Prostate gland (tissue), 2 donors: ENCODE results near the gene FTCD. TPM values are rescaled to one million over a fixed set of nuclear protein-coding genes. Genes with fewer than 3 reads are reported as not detected.
A peak's percentile ranks its signal among the peaks of the same experiment; 100 is the strongest.

ENCODE experiments used
- DNase-seq: peaks from one replicate; pipeline ENCODE4 v3.0.0-alpha.2; 2019; ENCODE audit warnings: low spot score
- H3K27ac ChIP-seq, 2 donors: fragments of 200-600 bp; sonication (generic); 2 replicates each; pipeline ENCODE4 v1.5.1; 2017 to 2019
- H3K27me3 ChIP-seq: fragments of 200-600 bp; sonication (generic); replicated peaks from 2 replicates; pipeline ENCODE4 v1.5.1; 2019; ENCODE audit not compliant: insufficient read depth
- H3K36me3 ChIP-seq, 2 donors: fragments of 200-600 bp; sonication (generic); 1 replicate in 1 of 2; 2 replicates in 1 of 2; pipeline versions ENCODE4 v1.5.1 to v1.8.1; 2017 to 2019
- H3K4me1 ChIP-seq: fragments of 200-600 bp; sonication (generic); replicated peaks from 2 replicates; pipeline ENCODE4 v1.5.1; 2019
- H3K4me3 ChIP-seq, 2 donors: fragments of 200-600 bp; sonication (generic); 2 replicates each; pipeline ENCODE4 v1.5.1; 2017 to 2019
- H3K9me3 ChIP-seq: fragments of 200-600 bp; sonication (generic); 2 replicates; pipeline ENCODE4 v1.5.1; 2017
- CTCF ChIP-seq, 4 experiments: fragments of 200-600 bp in 2 of 4; fragments of 450-650 bp in 2 of 4; sonication (generic) in 2 of 4; IDR thresholded peaks; 1 replicate in 3 of 4; 2 replicates in 1 of 4; pipeline ENCODE4 v1.5.1; 2016 to 2019; ENCODE audit warnings: antibody characterized with exemption in 4 of 4, mild to moderate bottlenecking in 2 of 4, moderate library complexity in 2 of 4
- POLR2A ChIP-seq: fragments of 450-650 bp; IDR thresholded peaks from one replicate; pipeline ENCODE4 v1.6.1; 2016; ENCODE audit warnings: antibody characterized with exemption, mild to moderate bottlenecking
- POLR2AphosphoS5 ChIP-seq: sonication (generic); formaldehyde crosslinking; IDR thresholded peaks from one replicate; pipeline ENCODE4 v1.6.1; 2017; ENCODE audit warnings: antibody characterized with exemption
- WGBS: methylation state at CpG from one replicate; pipeline ENCODE4 v1.1.5; 2018; 5-methylcytosine and 5-hydroxymethylcytosine counted together
- intact Hi-C: fragments of 100-400 bp; cut with DNase I; formaldehyde crosslinking; loops from one replicate; pipeline ENCODE4 v1.14.2; 2022
- total RNA-seq, 2 donors: library from RNA; depleted of rRNA; stranded (reverse); fragments of >200 nt; gene quantifications; one replicate each; pipeline ENCODE4 v1.1.0, GENCODE V29; 2016

FTCD gene
- total RNA-seq, 2 donors from 2014 or later: 1.4 to 19.0 TPM

GRCh38 chr21:46165098-46165497 lies 9.7 kb upstream of the FTCD start:
- Histone ChIP-seq H3K9me3 (no peaks in the 10 kb centered on the region), H3K27ac (peak overlapping the region in 1 of 2 donors; percentile 23), H3K27me3 (no peaks in the 10 kb centered on the region), H3K4me3 (no peak overlapping the region), H3K36me3 (no peaks in the 10 kb centered on the region), H3K4me1 (no peaks in the 10 kb centered on the region)
- intact Hi-C loops: no loop called here
- TF ChIP-seq POLR2A (no peak), POLR2AphosphoS5 (no peak), CTCF (IDR thresholded peaks at IDR 0.05) (no peak)
- no peak for DNase-seq

- H3K4me3 ChIP-seq: no peak overlapping the region
- TF ChIP-seq POLR2AphosphoS5 (no peak), CTCF (IDR thresholded peaks at IDR 0.05) (no peak), POLR2A (no peak)
- peak overlapping the region in 1 of 2 donors; percentile 97 for H3K27ac ChIP-seq
- H3K27me3 ChIP-seq: no peaks in the 10 kb centered on the region
- H3K4me1 ChIP-seq: no peaks in the 10 kb centered on the region
- no peak for DNase-seq
- intact Hi-C loops: no loop called here
- no peaks in the 10 kb centered on the region for H3K36me3 ChIP-seq
- H3K9me3 ChIP-seq: no peaks in the 10 kb centered on the region
- WGBS: 49% methylated on average over 4 of the region's 4 CpGs
Measured at GRCh38 chr21:46163380-46163779, 8.0 kb upstream of the FTCD start.

- H3K27ac ChIP-seq: peak overlapping the region; percentile 82 to 97
- intact Hi-C loops: no loop called here
- TF ChIP-seq POLR2AphosphoS5 (peak; percentile 59), CTCF (IDR thresholded peaks at IDR 0.05) (no peak)
- no peaks in the 10 kb centered on the region for H3K4me1 ChIP-seq
- DNase-seq: peak; percentile 60
- no peaks in the 10 kb centered on the region for H3K9me3 ChIP-seq
- no peaks in the 10 kb centered on the region for H3K36me3 ChIP-seq
- WGBS: 45% methylated on average over 53 of the region's 72 CpGs
- peak overlapping the region in 1 of 2 donors; percentile 39 for H3K4me3 ChIP-seq
- no peaks in the 10 kb centered on the region for H3K27me3 ChIP-seq
Measured at GRCh38 chr21:46161633-46162592, 6.5 kb upstream of the FTCD start.

- Histone ChIP-seq H3K36me3 (no peaks in the 10 kb centered on the region), H3K27me3 (no peaks in the 10 kb centered on the region), H3K4me3 (peak overlapping the region in 1 of 2 donors; percentile 39), H3K27ac (peak overlapping the region in 1 of 2 donors; percentile 97), H3K4me1 (no peaks in the 10 kb centered on the region), H3K9me3 (no peaks in the 10 kb centered on the region)
- intact Hi-C loops: no loop called here
- WGBS: 57% methylated on average over 63 of the region's 72 CpGs
- TF ChIP-seq CTCF (IDR thresholded peaks at IDR 0.05) (no peak), POLR2A (no peak), POLR2AphosphoS5 (no peak)
- DNase-seq: no peak
Measured at GRCh38 chr21:46160907-46161632, 5.7 kb upstream of the FTCD start.
